Activated naive CD8-positive, alpha-beta T cell treated with anti-CD3 and anti-CD28 coated beads, Interleukin-2, amount 50 U/mL, for 16 hours (primary cell): ENCODE measurements around the gene GOLPH3L.
"Not testable (repeated sequence)": the region's sequence is repeated elsewhere in the genome, so short reads cannot be mapped to it uniquely, and the experiment has no call there.

ENCODE experiments used
- DNase-seq: peaks from one replicate; pipeline ENCODE4 v3.0.0-alpha.2; 2020; ENCODE audit warnings: low read depth, low spot score

The GOLPH3L gene

DNA sequence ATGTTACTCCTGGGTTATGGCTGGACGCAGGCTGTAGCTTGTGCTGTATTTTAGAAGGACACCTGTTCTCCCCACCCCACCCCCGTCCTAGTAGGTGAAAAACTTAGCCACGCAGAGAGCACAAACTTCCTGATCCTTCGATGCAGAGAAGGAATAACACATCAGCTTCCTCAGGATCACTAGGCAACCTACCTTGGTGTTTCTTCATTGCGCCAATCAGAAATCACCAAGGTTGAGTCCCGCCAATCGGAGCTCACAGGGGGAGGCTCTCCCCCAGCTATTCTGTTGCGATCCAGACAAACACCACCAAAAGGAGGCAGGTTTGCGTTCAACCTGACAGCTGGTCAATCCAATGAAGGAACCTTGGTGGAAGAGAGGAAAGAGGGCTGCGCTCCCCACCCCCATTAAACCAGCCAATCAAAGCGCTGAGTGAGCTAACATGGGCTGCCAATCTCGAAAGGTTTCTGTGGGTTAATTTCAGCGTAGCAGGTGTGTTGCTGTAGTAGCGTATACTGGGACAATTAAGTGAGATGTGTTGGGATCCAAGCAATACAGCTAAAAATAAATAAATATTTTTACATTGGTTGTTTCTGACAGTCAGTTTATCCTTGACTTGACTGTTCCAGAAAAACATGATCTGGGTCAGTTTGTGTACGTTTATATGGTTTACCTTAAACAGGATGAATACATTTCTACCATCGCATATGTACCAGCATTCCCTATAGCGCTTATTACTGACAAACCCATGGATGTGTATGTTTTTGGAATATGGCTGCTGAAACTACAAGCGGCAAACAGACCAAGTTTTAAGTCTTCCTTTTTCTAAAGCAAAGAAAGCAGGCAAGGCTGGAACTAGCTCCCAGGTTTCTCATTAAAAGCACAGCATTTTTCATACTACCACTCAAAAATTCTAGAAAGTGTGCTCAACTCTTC lies at the start of gene GOLPH3L:
TSS of gene GOLPH3L (minus strand) at position 160 of the 933 bp plus-strand sequence. CDS start 2,316 bp downstream, outside the sequence.
- peak; percentile 80 for DNase-seq

DNA sequence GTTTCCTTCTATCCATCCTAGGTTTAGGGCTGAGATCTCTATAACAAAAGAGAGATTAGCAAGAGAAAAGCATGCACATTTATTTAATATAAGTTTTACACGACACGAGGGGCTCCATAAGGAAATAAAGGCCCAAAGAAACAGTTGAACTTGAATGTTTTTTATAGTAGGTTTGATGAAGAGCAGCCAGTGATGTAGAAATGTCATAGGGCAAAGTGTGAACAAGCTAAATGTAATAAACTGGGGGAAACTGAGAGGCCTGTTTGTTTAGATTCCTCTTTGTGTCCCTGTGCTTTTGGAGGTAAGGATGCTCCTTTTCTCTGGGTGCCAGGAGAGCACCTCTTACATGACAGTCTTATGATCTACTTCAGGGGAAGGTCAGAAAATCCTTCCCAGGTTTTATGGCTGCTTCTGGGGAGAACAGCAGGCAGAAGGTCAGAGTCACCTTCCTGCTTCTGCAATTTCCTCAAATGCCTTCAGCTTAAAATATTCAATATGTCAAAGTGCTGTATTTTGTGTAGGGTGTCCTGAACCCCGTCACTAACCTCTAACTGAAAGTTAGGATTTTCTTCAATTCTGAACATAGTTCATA lies 33.3 kb upstream of the GOLPH3L start:
- no peak for DNase-seq

DNA sequence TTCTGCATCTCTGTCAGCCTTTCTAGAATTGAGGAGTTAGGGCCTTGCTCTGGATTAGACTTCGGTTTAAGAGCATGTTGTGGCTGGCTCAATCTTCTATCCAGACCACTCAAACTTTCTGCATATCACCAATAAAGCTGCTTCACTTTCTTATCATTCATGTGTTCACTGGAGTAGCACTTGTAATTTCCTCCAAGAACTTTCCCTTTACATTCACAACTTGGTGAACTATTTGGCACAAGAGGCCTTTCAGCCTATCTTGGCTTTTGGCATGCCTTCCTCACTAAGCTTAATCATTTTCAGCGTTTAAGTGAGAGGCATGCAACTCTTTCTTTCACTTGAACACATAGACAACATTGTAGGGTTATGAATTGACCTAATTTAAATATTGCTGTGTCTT lies 27.4 kb upstream of the GOLPH3L start:
- DNase-seq: no peak

GRCh38 chr1:150720703-150721102 lies 23.7 kb upstream of the GOLPH3L start, which contains the start of gene HORMAD1:
Gene HORMAD1, minus strand, starts transcription at chr1:150720895. Its CDS starts 1,390 bp downstream, at chr1:150719505.
- no peak for DNase-seq

- no peak for DNase-seq
Measured at GRCh38 chr1:150720098-150720497, 23.1 kb upstream of the GOLPH3L start.

GRCh38 chr1:150718225-150718891 lies 21.4 kb upstream of the GOLPH3L start:
- no peak for DNase-seq

- DNase-seq: not testable (repeated sequence)
Measured at GRCh38 chr1:150709031-150709430, 12.1 kb upstream of the GOLPH3L start.

DNA sequence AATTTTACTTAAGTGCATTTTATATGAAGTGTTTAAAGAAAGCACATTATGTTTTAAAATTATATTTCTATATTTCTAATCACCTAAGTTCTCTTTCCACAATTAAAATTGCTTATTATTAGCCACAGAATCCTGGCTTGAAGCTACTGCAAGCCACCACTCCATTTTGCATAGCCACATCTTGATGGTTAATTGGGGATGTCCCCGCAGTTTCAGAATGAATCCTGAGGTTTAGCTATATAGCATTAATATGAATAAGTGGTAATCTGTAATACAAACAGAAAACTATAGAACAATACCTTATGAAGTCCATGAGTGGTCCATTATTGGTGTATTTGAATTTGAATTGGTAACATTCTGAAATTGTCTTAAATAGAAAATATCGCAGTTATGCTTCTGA lies 11.6 kb upstream of the GOLPH3L start:
- DNase-seq: no peak

DNA sequence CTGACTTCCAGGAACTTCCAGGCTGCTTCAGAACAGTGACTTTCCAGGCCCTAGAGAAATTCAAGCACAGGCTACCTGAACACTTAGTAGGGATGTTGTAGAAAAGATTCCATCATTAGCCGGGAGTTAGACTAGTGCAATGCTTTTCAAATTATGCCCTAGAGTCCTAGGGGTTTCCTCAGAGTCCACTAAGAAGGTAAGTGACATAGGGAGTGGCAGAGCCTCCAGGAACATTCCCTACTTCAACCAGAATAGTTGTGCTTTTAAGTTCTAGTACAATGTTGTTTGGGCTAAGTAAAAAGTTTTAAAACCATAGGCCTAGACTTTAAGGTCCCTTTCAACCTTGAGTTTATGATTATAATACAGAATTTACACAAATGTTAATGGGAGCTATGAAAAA lies 9.1 kb upstream of the GOLPH3L start:
- DNase-seq: no peak

DNA sequence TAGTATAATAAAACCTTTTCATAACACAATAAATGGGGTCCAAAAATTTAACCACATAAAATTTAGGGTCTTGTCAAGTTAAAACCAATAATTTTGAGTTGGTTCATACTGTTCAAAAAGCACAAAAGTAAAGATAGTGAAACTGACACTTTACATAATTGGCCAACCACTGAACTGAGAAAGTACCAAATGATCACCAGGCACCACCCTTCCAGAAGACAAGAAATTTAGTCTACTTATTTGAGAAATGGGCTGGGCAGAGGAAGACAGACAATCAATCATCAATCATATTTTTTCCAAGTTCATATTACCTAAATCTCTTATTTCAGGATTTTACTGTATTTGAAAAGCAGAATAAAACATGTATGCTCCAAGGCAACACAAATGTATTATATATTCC lies 6.5 kb upstream of the GOLPH3L start:
- DNase-seq: no peak

DNA sequence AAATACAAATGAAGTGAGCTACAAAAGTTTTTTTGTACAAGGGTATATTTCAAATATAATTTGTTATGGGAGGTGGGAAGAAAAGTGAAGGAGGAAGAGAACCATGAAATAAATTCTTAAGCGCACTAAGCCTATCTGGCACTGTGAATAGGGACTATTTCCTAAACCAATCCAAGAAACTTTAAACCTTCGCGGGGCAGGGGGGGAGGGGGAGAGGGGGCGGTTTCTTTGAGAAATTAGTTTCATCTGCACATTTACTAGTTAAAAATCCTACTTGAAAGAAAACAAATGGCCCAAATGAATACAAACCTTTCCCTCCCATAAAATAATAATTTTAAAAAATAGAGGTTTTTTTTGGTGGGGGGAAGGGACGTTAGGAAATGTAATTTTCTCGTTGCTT lies 364 bp downstream of the GOLPH3L start:
- DNase-seq: no peak

DNA sequence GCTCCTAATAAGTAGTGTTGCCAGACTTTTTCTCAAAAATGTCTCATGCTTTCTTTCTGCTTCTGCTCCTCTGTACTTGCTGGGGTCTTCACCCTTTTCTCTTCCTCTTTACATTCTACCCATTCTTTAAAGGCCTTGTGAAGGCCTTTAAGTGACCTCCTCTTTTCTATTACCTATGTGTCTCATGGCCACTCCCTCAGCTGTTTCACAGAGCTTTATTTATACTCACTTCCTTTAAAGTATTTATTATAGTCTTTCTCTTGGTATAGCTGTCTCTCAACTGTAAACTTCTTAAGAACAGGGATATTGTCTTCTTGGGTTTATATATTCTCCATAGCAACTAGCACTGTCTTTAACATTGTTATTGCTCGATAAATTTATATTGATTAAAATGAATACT lies 792 bp downstream of the GOLPH3L start:
- DNase-seq: no peak

DNA sequence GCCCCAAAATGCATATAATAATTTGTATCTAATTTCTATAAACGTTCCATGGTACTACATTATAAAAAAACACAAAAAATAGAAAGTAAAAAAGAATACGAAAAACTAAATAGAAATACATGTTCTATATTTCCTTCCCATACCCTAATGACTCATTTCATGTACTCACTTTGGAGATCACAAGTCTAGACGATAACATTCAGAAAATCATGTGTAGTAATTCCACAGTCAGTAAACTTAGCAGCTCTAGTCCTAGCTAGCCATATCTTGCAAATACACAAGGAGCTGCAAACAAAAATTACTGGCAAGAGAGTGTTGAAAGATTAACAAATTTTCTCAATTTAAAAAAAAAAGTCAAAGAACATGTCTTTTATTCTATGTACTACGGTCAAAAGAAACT lies 1.4 kb downstream of the GOLPH3L start:
- no peak for DNase-seq

- DNase-seq: no peak
Measured at GRCh38 chr1:150692720-150693119, 4.2 kb downstream of the GOLPH3L start.

- no peak for DNase-seq
Measured at GRCh38 chr1:150688763-150689162, 8.2 kb downstream of the GOLPH3L start.

- DNase-seq: no peak
Measured at GRCh38 chr1:150686275-150686674, 10.7 kb downstream of the GOLPH3L start.

GRCh38 chr1:150683914-150684313 lies 13.0 kb downstream of the GOLPH3L start:
- no peak for DNase-seq

- no peak for DNase-seq
Measured at GRCh38 chr1:150678988-150679387, 18.0 kb downstream of the GOLPH3L start.

DNA sequence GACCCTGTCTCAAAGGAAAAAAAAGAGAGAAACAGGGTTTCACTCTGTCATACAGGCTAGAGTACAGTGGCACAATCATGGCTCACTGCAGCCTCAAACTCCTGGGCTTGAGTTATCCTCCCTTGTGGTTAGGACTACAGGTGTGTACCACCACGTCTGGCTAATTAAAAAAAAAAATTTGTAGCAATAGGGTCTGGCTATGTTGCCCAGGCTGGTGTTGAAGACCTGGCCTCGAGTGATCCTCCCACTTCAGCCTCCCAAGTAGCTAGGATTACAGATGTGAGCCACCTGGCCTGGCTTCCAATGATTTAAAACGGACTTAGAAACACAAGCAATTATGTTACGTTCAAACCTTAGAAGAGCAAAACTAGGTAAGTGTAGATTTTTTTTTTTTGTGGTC lies 22.1 kb downstream of the GOLPH3L start:
- no peak for DNase-seq

GRCh38 chr1:150663321-150663720 lies 33.6 kb downstream of the GOLPH3L start:
- no peak for DNase-seq

DNA sequence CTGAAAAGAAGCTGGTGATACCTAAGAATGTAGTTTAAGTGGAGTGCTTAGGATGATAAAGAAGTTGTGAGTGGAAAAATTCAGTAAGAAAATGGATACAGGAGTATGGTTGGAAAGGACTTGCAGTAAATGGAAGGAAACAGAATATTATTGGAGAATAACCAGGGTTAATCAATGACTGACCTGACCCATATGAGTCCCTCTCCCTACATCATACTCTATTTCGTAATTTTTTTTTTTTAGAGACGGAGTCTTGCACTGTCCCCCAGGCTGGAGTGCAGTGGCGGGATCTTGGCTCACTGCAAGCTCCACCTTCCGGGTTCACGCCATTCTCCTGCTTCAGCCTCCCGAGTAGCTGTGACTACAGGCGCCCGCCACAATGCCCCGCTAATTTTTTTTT lies 34.1 kb downstream of the GOLPH3L start:
- no peak for DNase-seq

GRCh38 chr1:150661156-150661555 lies 35.8 kb downstream of the GOLPH3L start:
- DNase-seq: no peak
